ENCODE data around the gene TBX6. TPM values are rescaled to one million over a fixed set of nuclear protein-coding genes. Genes with fewer than 3 reads are reported as not detected.
A peak's percentile ranks its signal among the peaks of the same experiment; 100 is the strongest.

The TBX6 gene
- total RNA-seq, 1 experiment from 2014 or later, result 1.4 TPM

GRCh38 chr16:30092373-30093010 lies 768 bp upstream of the TBX6 start (continued):
- TF ChIP-seq ZBTB33 (IDR thresholded peaks at IDR 0.05; ENCODE audit: extremely low read depth, insufficient replicate concordance, low read length) (no peak), SP1 (IDR thresholded peaks at IDR 0.05; ENCODE audit: low read depth) (no peak), RAD21 (IDR thresholded peaks at IDR 0.05; ENCODE audit: low read depth) (peak; percentile 63), CTCF (IDR thresholded peaks at IDR 0.05 in 2 of 3, conservative IDR thresholded peaks at IDR 0.05 in 1 of 3; ENCODE audit: borderline replicate concordance in 1 of 3, insufficient read depth in 1 of 3, low read depth in 2 of 3, low read length in 2 of 3) (peak; percentile 79 to 92 (median 92)), EZH2 (IDR thresholded peaks at IDR 0.05) (no peak), FOSL1 (IDR thresholded peaks at IDR 0.05; ENCODE audit: low read depth) (no peak), ELF1 (IDR thresholded peaks at IDR 0.05; ENCODE audit: borderline replicate concordance, low read depth) (no peak), MAX (IDR thresholded peaks at IDR 0.05) (peak; percentile 95), POLR2A (IDR thresholded peaks at IDR 0.05; ENCODE audit: borderline replicate concordance, extremely low read depth, insufficient read depth, insufficient read length) (no peak)

Measured in HCT116 (cell line).